ENCODE results near the gene PEDS1. TPM values are rescaled to one million over a fixed set of nuclear protein-coding genes. Genes with fewer than 3 reads are reported as not detected.
A peak's percentile ranks its signal among the peaks of the same experiment; 100 is the strongest.

The PEDS1 gene
- total and polyA plus RNA-seq, 2 of the 13 experiments (the other 11 are each of a cell fraction or from before 2014, with no cell fraction given) = 30.5 to 93.9 TPM

- peak; percentile 80 for TF ChIP-seq ETS1 (CRISPR knock-in tag; IDR thresholded peaks at IDR 0.05)
- peak; percentile 60; the same call in 1 of the 2 replicates for TF ChIP-seq THRA (CRISPR knock-in tag; IDR thresholded peaks at IDR 0.05; ENCODE audit: borderline replicate concordance)
- peak; percentile 49; the same call in 1 of the 2 replicates for TF ChIP-seq E2F2 (CRISPR knock-in tag; IDR thresholded peaks at IDR 0.05; ENCODE audit: borderline replicate concordance)
- no peak for TF ChIP-seq CENPBD1 (CRISPR knock-in tag; IDR thresholded peaks at IDR 0.05; ENCODE audit: borderline replicate concordance, low read depth)
- TF ChIP-seq RORA (CRISPR knock-in tag; IDR thresholded peaks at IDR 0.05) = 0 out of 2 replicates have a peak, but pooled peaks have one; percentile 52
- no peak for TF ChIP-seq NR1H2 (CRISPR knock-in tag; IDR thresholded peaks at IDR 0.05; ENCODE audit: borderline replicate concordance, low read depth)
- TF ChIP-seq PHF8 (CRISPR knock-in tag; IDR thresholded peaks at IDR 0.05) = peak; percentile 94
- peak; percentile 73; the same call in 1 of the 2 replicates for TF ChIP-seq ZBTB2 (CRISPR knock-in tag; IDR thresholded peaks at IDR 0.05; ENCODE audit: low read depth)
- TF ChIP-seq ZNF569 (CRISPR knock-in tag; IDR thresholded peaks at IDR 0.05; ENCODE audit: borderline replicate concordance) = no peak
- TF ChIP-seq MED8 (CRISPR knock-in tag; IDR thresholded peaks at IDR 0.05; ENCODE audit: insufficient replicate concordance) = peak; percentile 79
- TF ChIP-seq CSRNP1 (CRISPR knock-in tag; IDR thresholded peaks at IDR 0.05) = peak; percentile 80; the same call in 1 of the 2 replicates
- peak; percentile 95 for TF ChIP-seq ZNF740 (CRISPR knock-in tag; IDR thresholded peaks at IDR 0.05)
- no peak for TF ChIP-seq ZNF749 (CRISPR knock-in tag; IDR thresholded peaks at IDR 0.05; ENCODE audit: borderline replicate concordance)
- TF ChIP-seq CERS6 (CRISPR knock-in tag; IDR thresholded peaks at IDR 0.05) = no peak; the same call in 1 of the 2 replicates
- peak; percentile 46; the same call in 1 of the 2 replicates for TF ChIP-seq ISL2 (CRISPR knock-in tag; IDR thresholded peaks at IDR 0.05)
- TF ChIP-seq ZNF773 (CRISPR knock-in tag; IDR thresholded peaks at IDR 0.05; ENCODE audit: borderline replicate concordance) = peak; percentile 79; the same call in 1 of the 2 replicates
These were observed 40.8 kb downstream of the PEDS1 start, which contains the start of gene UBE2V1 (continued) for GRCh38 chr20:50112512-50113419.

All from HepG2 (cell line).